Heart right ventricle (tissue), 16 donors: ENCODE data around the gene DMBX1. TPM values are rescaled to one million over a fixed set of nuclear protein-coding genes. Genes with fewer than 3 reads are reported as not detected.

Experiments
- ATAC-seq, 8 donors: fragments of 200-7000 bp; cut with Tn5 transposase; one replicate each; pipeline ENCODE4 v1.9.1; 2020; ENCODE audit warnings: mild to moderate bottlenecking in 8 of 8, moderate library complexity in 8 of 8, moderate number of reproducible peaks in 1 of 8
- DNase-seq, 2 donors: peaks; one replicate each; pipeline ENCODE4 v3.0.0-alpha.2; 2020
- H3K27ac ChIP-seq, 10 donors: fragments of 200-600 bp; sonication (generic) in 2 of 10; one replicate each; pipeline versions ENCODE4 v1.5.0 to v1.8.0; 2020 to 2022; ENCODE audit warnings: mild to moderate bottlenecking in 3 of 10
- H3K27me3 ChIP-seq, 7 donors: fragments of 200-600 bp; one replicate each; pipeline ENCODE4 v1.8.0; 2021 to 2022; ENCODE audit warnings: mild to moderate bottlenecking in 2 of 7
- H3K36me3 ChIP-seq, 9 donors: fragments of 200-600 bp; sonication (generic) in 1 of 9; one replicate each; pipeline versions ENCODE4 v1.5.0 to v1.8.0; 2020 to 2022; ENCODE audit warnings: mild to moderate bottlenecking in 2 of 9
- H3K4me1 ChIP-seq, 9 donors: fragments of 200-600 bp; sonication (generic) in 1 of 9; one replicate each; pipeline versions ENCODE4 v1.5.0 to v1.8.0; 2020 to 2022; ENCODE audit warnings: mild to moderate bottlenecking in 4 of 9
- H3K4me3 ChIP-seq, 10 donors: fragments of 200-600 bp; sonication (generic) in 2 of 10; one replicate each; pipeline versions ENCODE4 v1.5.0 to v1.8.0; 2020 to 2022; ENCODE audit warnings: mild to moderate bottlenecking in 7 of 10, moderate library complexity in 2 of 10
- H3K9me3 ChIP-seq, 11 donors: fragments of 200-600 bp in 10 of 11; sonication (generic) in 2 of 11; one replicate each; pipeline versions ENCODE4 v1.5.0 to v1.8.0; 2013 to 2022; ENCODE audit warnings: mild to moderate bottlenecking in 2 of 11, control low read depth in 1 of 11, moderate library complexity in 1 of 11
- WGBS, 2 donors: extraction: QIAGEN DNeasy Blood & Tissue Kit; methylation state at CpG; one replicate each; pipeline ENCODE4 v1.1.7; 2013; ENCODE audit warnings: inconsistent platforms in 1 of 2; 5-methylcytosine and 5-hydroxymethylcytosine counted together
- intact Hi-C, 10 donors: fragments of 100-400 bp; cut with DNase I; formaldehyde crosslinking; loops; one replicate each; pipeline versions ENCODE4 v1.11.1 to v1.14.2; 2022
- polyA plus RNA-seq, 2 donors: library from polyadenylated mRNA; stranded (reverse); fragments of 200-250 nt; gene quantifications; one replicate each; pipeline ENCODE4 v1.2.3, GENCODE V29; 2013
- total RNA-seq, 10 donors: library from RNA; stranded (reverse); fragmentation: NEBNext Ultra II Directional in 3 of 10; extraction: Animal tissue kit (Norgen Biotek cat#: 25700) in 3 of 10; gene quantifications; one replicate each; pipeline versions ENCODE4 v1.2.1 to v1.2.4, GENCODE V29; 2021 to 2023
- TF ChIP-seq, protein P1 (sequence below), 9 donors: fragments of 200-600 bp; sonication (generic) in 2 of 9; IDR thresholded peaks; one replicate each; pipeline versions ENCODE4 v1.5.0 to v1.8.0; 2021 to 2022; ENCODE audit warnings: antibody characterized with exemption in 9 of 9, mild to moderate bottlenecking in 5 of 9, moderate library complexity in 1 of 9
- donor health status: Arrhythmogenic right ventricular cardiomyopathy.
- donor health status: ischemic (EF 13 %, LVEDD 7.1; RV severe dilation, severe dysfunction).
- donor health status: healthy with polysubstance abuse.
- donor health status: DM: no; HTN: yes; CAD: no.
- donor health status: DM: no; HTN: no; CAD: no.
- donor health status: ischemic (EF 25% LVEDD 6.9; RV normal size, moderate dysfunction).
- donor health status: ischemic (EF 25% LVEDD 5.7; RV mildly dilated, moderate dysfunction).
- donor health status: healthy.
- donor health status: DM: yes; HTN: yes; CAD: no.
- donor health status: Ischemic cardiomyopathy.
- donor health status: ischemic (EF 35%, LVEDD 5.7; RV mildly dilated, moderate dysfunction).
- donor health status: nonischemic (EF 11% LVEDD 7.7; RV severe dilation, severe dysfunction).
- donor health status: DM: yes; HTN: yes; CAD: no.
- donor health status: PGD.
- donor health status: ischemic (EF 29% LVEDD 5.4; RV normal size, mild dysfunction).
- donor health status: nonischemic (EF 23%, LVEDD 6.1; RV moderate dilation, normal function).

DMBX1 gene
- total and polyA plus RNA-seq, 12 donors, result not detected

GRCh38 chr1:46512792-46513190 lies 23.2 kb downstream of the DMBX1 start:
- WGBS, 2 donors, result 43 to 56% methylated on average over 6 of the region's 6 CpGs
- H3K27me3 ChIP-seq, result peaks cover 0 to 76% (median 45%) of the 10 kb centered on the region in 7 donors
- DNase-seq, result no peak

DNA sequence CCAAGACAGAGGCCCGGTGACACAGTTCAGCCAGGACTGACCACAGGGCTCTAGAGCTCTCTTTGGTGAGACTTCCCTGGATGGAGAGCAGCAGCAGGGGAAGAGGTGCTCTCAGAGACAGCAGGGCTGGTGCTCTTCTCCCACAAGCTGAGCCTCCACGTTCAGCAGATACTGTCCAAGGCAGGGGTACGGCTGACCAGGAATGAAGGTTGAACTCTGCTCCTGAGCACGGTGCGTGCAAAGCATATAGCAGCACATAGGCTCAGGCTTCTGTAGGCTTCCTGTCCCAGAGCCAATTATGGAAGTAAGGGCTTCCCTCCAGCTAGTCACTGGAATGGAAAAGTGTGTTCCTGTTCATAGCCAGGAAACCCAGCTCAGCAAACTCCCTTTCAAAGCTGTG lies 23.9 kb downstream of the DMBX1 start:
- no peaks in the 10 kb centered on the region for H3K36me3 ChIP-seq
- DNase-seq, result no peak
- peaks cover 0 to 77% (median 53%) of the 10 kb centered on the region in 7 donors for H3K27me3 ChIP-seq
- intact Hi-C loops, result no loop called here
- H3K27ac ChIP-seq, result no peak overlapping the region
- no peaks in the 10 kb centered on the region for H3K4me1 ChIP-seq
- H3K4me3 ChIP-seq, result no peak overlapping the region
- H3K9me3 ChIP-seq, result no peaks in the 10 kb centered on the region
- 59 to 66% methylated on average over 5 of the region's 5 CpGs for WGBS, 2 donors
- TF ChIP-seq, protein P1, sequence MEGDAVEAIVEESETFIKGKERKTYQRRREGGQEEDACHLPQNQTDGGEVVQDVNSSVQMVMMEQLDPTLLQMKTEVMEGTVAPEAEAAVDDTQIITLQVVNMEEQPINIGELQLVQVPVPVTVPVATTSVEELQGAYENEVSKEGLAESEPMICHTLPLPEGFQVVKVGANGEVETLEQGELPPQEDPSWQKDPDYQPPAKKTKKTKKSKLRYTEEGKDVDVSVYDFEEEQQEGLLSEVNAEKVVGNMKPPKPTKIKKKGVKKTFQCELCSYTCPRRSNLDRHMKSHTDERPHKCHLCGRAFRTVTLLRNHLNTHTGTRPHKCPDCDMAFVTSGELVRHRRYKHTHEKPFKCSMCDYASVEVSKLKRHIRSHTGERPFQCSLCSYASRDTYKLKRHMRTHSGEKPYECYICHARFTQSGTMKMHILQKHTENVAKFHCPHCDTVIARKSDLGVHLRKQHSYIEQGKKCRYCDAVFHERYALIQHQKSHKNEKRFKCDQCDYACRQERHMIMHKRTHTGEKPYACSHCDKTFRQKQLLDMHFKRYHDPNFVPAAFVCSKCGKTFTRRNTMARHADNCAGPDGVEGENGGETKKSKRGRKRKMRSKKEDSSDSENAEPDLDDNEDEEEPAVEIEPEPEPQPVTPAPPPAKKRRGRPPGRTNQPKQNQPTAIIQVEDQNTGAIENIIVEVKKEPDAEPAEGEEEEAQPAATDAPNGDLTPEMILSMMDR (IDR thresholded peaks at IDR 0.05), result no peak
- no peak for ATAC-seq

More at GRCh38 chr1:46512792-46513190, 23.2 kb downstream of the DMBX1 start:
- ATAC-seq, result no peak
- Histone ChIP-seq H3K4me3 (no peak overlapping the region), H3K27ac (no peak overlapping the region), H3K9me3 (no peaks in the 10 kb centered on the region), H3K4me1 (no peaks in the 10 kb centered on the region), H3K36me3 (no peaks in the 10 kb centered on the region)
- intact Hi-C loops, result no loop called here
- TF ChIP-seq, protein P1 (IDR thresholded peaks at IDR 0.05), result no peak

GRCh38 chr1:46515576-46515975 lies 25.9 kb downstream of the DMBX1 start:
- peaks cover 0 to 91% (median 68%) of the 10 kb centered on the region in 7 donors for H3K27me3 ChIP-seq
- 88 to 90% methylated on average over 6 of the region's 6 CpGs for WGBS, 2 donors
- no peak for ATAC-seq
- TF ChIP-seq, protein P1 (IDR thresholded peaks at IDR 0.05), result no peak
- DNase-seq, result no peak
- H3K27ac ChIP-seq, result no peak overlapping the region
- H3K4me3 ChIP-seq, result no peak overlapping the region
- no peaks in the 10 kb centered on the region for H3K4me1 ChIP-seq
- intact Hi-C loops, result no loop called here
- H3K9me3 ChIP-seq, result no peaks in the 10 kb centered on the region
- no peaks in the 10 kb centered on the region for H3K36me3 ChIP-seq

DNA sequence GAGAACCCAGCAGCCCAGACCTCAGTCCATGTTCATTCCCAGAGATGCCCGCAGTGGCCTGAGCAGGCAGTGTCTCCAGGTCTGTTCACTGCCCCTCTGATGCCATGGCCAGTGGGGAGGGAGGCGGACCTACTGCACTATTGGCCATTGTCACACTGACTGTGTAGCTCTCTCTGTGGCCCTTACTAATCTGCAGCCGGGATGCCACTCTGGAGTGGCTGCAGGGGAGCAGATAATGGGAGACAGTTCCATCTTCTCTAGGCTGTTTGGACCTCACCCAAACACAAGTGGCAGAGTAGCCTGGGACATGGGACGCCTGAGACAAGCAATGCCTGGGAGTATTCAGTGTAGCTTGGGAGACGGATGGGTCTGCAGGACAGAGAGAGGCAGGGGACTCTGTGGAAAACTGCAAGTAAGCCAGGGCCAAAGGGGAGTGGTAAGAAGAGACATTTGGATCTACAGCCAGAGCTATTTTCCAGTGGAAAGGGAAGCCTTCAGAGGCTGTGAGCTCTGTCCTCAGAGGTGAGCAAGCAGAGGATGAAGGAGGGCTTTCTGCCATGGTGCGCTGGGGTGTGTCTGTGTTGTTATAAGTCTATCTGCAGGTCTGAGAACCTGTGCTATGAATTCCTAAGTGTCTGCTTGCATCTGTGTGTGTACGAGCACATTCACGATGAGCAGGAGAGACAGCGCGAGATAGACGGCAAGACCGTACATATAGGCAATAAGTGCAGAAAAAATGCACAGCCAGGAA lies 26.7 kb downstream of the DMBX1 start:
- H3K4me1 ChIP-seq, result no peaks in the 10 kb centered on the region
- no peak overlapping the region for H3K4me3 ChIP-seq
- intact Hi-C loops, result no loop called here
- no peak for ATAC-seq
- H3K36me3 ChIP-seq, result no peaks in the 10 kb centered on the region
- no peak for DNase-seq
- TF ChIP-seq, protein P1 (IDR thresholded peaks at IDR 0.05), result no peak
- H3K27ac ChIP-seq, result no peak overlapping the region
- peaks cover 0 to 87% (median 64%) of the 10 kb centered on the region in 7 donors for H3K27me3 ChIP-seq
- no peaks in the 10 kb centered on the region for H3K9me3 ChIP-seq
- 50 to 57% methylated on average over 12 of the region's 12 CpGs for WGBS, 2 donors
